ENCODE measurements around the gene BANK1. TPM values are rescaled to one million over a fixed set of nuclear protein-coding genes. Genes with fewer than 3 reads are reported as not detected.

The BANK1 gene
- total and polyA plus RNA-seq, 2 of the 8 experiments (the other 6 are each of a cell fraction or from before 2014, with no cell fraction given), result 0.59 to 0.93 TPM

GRCh38 chr4:101807351-101807750, 16.8 kb downstream of the BANK1 start:
- H4K91ac ChIP-seq (replicated peaks; ENCODE audit: insufficient read length, low read length), result no peak overlapping the region
- no peak overlapping the region for H3K27ac ChIP-seq (ENCODE audit: low read depth, low read length)
- H3K56ac ChIP-seq (replicated peaks; ENCODE audit: insufficient read length, low read depth, low read length), result no peak overlapping the region
- H2BK12ac ChIP-seq (ENCODE audit: low read depth, low read length), result no peak overlapping the region
- H4K8ac ChIP-seq (ENCODE audit: extremely low read depth, insufficient read depth, low read length), result no peak overlapping the region
- H3K36me3 ChIP-seq (ENCODE audit: control insufficient read depth in 2 of 4, insufficient read depth in 4 of 4, low read length in 3 of 4), result no peaks in the 10 kb centered on the region
- H3K4me1 ChIP-seq (replicated peaks in 1 of 4; ENCODE audit: control insufficient read depth in 3 of 4, insufficient read depth in 4 of 4, low read length in 3 of 4), result no peaks in the 10 kb centered on the region
- H3K23ac ChIP-seq (ENCODE audit: insufficient read length), result no peak overlapping the region
- DNase-seq (ENCODE audit: low read depth in 1 of 2, low spot score in 2 of 2), result no peak
- no peaks in the 10 kb centered on the region for H3K23me2 ChIP-seq (ENCODE audit: low read depth, low read length)
- no peak overlapping the region for H3K14ac ChIP-seq (ENCODE audit: insufficient read length)
- no peak overlapping the region for H2BK120ac ChIP-seq (replicated peaks; ENCODE audit: low read depth, low read length)
- no peaks in the 10 kb centered on the region for H3K27me3 ChIP-seq (replicated peaks in 1 of 4; ENCODE audit: control insufficient read depth in 3 of 4, extremely low read depth in 1 of 4, insufficient read depth in 3 of 4, low read length in 3 of 4)
- no peak overlapping the region for H4K5ac ChIP-seq (ENCODE audit: insufficient read length, low read depth, low read length)
- H3K18ac ChIP-seq (ENCODE audit: extremely low read depth, low read length), result no peak overlapping the region
- no peaks in the 10 kb centered on the region for H3K79me1 ChIP-seq (ENCODE audit: low read depth, low read length)
- H2AK5ac ChIP-seq (ENCODE audit: low read depth, low read length), result no peak overlapping the region
- no peak for FAIRE-seq
- no peaks in the 10 kb centered on the region for H4K20me1 ChIP-seq (replicated peaks in 1 of 2; ENCODE audit: control insufficient read depth in 1 of 2, insufficient read depth in 2 of 2, low read length in 2 of 2)
- H3K4ac ChIP-seq (replicated peaks; ENCODE audit: insufficient read length, low read depth, low read length), result no peak overlapping the region
- ChIA-PET CTCF (ENCODE audit: partially characterized antibody) (interaction anchor here (0.9 kb wide), 1 partner anchor 64 kb away, joined by 3 read pairs; no protein-coding TSS in a partner anchor), POLR2A (ENCODE audit: partially characterized antibody) (no interaction called here)
- WGBS, 2 experiments (ENCODE audit: extremely low coverage in 1 of 2, insufficient coverage in 1 of 2, insufficient read length in 1 of 2, insufficient replicate concordance in 2 of 2, low coverage in 1 of 2, low lambda C conversion rate in 2 of 2, missing lambda C conversion rate in 1 of 2), result 90% methylated on average over 2 of the region's 2 CpGs; no CpG with 5 or more reads in 1 of the 2 experiments
- no peaks in the 10 kb centered on the region for H3K9me3 ChIP-seq (ENCODE audit: insufficient read depth in 2 of 2, low read depth in 1 of 2, low read length in 1 of 2)
- no peak overlapping the region for H2BK20ac ChIP-seq (ENCODE audit: low read length)
- H3K9ac ChIP-seq (replicated peaks in 1 of 4; ENCODE audit: extremely low read depth in 1 of 4, low read depth in 3 of 4, low read length in 3 of 4), result no peak overlapping the region
- H3K4me2 ChIP-seq (ENCODE audit: insufficient read depth in 1 of 2, low read depth in 2 of 2, low read length in 2 of 2), result no peak overlapping the region
- H3K4me3 ChIP-seq (ENCODE audit: extremely low read depth in 1 of 4, insufficient read depth in 2 of 4, low read depth in 3 of 4, low read length in 4 of 4), result no peak overlapping the region
- H2BK15ac ChIP-seq (ENCODE audit: low read length), result no peak overlapping the region
- H3K79me2 ChIP-seq (ENCODE audit: control insufficient read depth in 1 of 2, insufficient read depth in 2 of 2, low read length in 2 of 2), result no peaks in the 10 kb centered on the region
- no peak overlapping the region for H2AFZ ChIP-seq (ENCODE audit: low read length)
- H2BK5ac ChIP-seq (ENCODE audit: low read depth, low read length), result no peak overlapping the region
- no peak for TF ChIP-seq USF2 (IDR thresholded peaks at IDR 0.05; ENCODE audit: low read length)
- no peak for TF ChIP-seq POLR2A (IDR thresholded peaks at IDR 0.05; ENCODE audit: control extremely low read depth in 1 of 2, low read depth in 2 of 2, low read length in 2 of 2)
- TF ChIP-seq POLR2AphosphoS5 (IDR thresholded peaks at IDR 0.05; ENCODE audit: low read depth, low read length), result no peak
- TF ChIP-seq RNF2 (IDR thresholded peaks at IDR 0.05; ENCODE audit: borderline replicate concordance, low read depth, low read length, missing control alignments, poor library complexity, severe bottlenecking), result no peak
- TF ChIP-seq GTF2F1 (IDR thresholded peaks at IDR 0.05; ENCODE audit: borderline replicate concordance, low read depth, low read length), result no peak
- no peak for TF ChIP-seq MAFK (IDR thresholded peaks at IDR 0.05; ENCODE audit: low read depth, low read length)
- no peak for TF ChIP-seq SIN3A (conservative IDR thresholded peaks at IDR 0.05 in 1 of 2, IDR thresholded peaks at IDR 0.05 in 1 of 2; ENCODE audit: low read depth in 1 of 2, low read length in 2 of 2)
- TF ChIP-seq E2F6 (IDR thresholded peaks at IDR 0.05), result no peak
- no peak for TF ChIP-seq NRF1 (IDR thresholded peaks at IDR 0.05; ENCODE audit: low read depth, low read length)
- TF ChIP-seq SP2 (IDR thresholded peaks at IDR 0.05; ENCODE audit: low read length), result no peak
- no peak for TF ChIP-seq FOSL1 (IDR thresholded peaks at IDR 0.05; ENCODE audit: insufficient read depth, low read depth, low read length)
- TF ChIP-seq GABPA (IDR thresholded peaks at IDR 0.05; ENCODE audit: borderline replicate concordance, insufficient read depth, low read length), result no peak
- TF ChIP-seq PHF8 (conservative IDR thresholded peaks at IDR 0.05; ENCODE audit: low read depth, low read length), result no peak
